ENCODE results near the gene STAMBP. TPM values are rescaled to one million over a fixed set of nuclear protein-coding genes. Genes with fewer than 3 reads are reported as not detected.

STAMBP gene
- total and polyA plus RNA-seq, 12 donors: 15.7 to 44.8 (median 27.4) TPM

DNA sequence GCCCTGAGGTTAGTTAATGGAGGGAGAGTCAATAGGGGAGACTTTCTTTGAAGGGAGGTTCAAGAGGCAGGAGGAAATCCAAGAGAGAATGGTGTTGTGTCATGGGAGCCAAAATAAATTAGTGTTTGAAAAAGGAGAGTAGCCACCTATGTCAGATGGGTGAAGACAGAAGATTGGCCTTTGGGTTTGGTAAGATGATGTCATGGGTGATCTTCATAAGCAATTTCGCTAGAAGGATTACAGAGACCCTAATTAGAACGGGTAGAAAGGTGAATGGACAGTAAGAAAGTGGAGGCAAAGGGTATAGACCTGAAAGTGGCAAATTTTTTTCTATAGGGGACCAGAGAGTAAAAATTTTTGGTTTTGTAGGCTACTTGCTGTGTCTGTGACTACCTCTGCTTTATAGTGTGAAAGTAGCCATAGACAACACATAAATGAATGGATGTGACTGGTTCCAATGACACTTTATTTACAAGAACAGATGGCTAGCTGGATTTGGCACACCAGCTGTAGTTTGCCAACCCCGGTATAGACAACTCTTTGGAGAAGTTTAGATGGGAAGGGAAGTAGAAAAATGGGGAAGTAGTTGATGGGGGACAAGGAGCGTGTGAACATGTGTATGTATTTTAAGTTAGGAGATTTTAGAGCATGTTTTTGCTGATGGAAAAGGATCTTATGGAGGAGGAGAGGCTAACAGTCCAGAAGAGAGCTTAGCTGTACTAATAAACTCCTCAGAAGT, 9.3 kb downstream of the STAMBP start:
- peaks cover 0 to 12% of the 10 kb centered on the region in 2 donors for H3K36me3 ChIP-seq (replicated peaks in 1 of 2)
- TF ChIP-seq, protein P1, sequence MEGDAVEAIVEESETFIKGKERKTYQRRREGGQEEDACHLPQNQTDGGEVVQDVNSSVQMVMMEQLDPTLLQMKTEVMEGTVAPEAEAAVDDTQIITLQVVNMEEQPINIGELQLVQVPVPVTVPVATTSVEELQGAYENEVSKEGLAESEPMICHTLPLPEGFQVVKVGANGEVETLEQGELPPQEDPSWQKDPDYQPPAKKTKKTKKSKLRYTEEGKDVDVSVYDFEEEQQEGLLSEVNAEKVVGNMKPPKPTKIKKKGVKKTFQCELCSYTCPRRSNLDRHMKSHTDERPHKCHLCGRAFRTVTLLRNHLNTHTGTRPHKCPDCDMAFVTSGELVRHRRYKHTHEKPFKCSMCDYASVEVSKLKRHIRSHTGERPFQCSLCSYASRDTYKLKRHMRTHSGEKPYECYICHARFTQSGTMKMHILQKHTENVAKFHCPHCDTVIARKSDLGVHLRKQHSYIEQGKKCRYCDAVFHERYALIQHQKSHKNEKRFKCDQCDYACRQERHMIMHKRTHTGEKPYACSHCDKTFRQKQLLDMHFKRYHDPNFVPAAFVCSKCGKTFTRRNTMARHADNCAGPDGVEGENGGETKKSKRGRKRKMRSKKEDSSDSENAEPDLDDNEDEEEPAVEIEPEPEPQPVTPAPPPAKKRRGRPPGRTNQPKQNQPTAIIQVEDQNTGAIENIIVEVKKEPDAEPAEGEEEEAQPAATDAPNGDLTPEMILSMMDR (IDR thresholded peaks at IDR 0.05): no peak
- TF ChIP-seq POLR2A (IDR thresholded peaks at IDR 0.05): no peak
- no peak overlapping the region for H3K4me3 ChIP-seq
- H3K4me1 ChIP-seq (replicated peaks in 1 of 2): no peaks in the 10 kb centered on the region
- DNase-seq: no peak
- no peak overlapping the region for H3K27ac ChIP-seq
- intact Hi-C loops (cut with DNase I): no loop called here
- H3K9me3 ChIP-seq (replicated peaks in 1 of 3): no peaks in the 10 kb centered on the region
- no peaks in the 10 kb centered on the region for H3K27me3 ChIP-seq
- 87 to 94% (median 88%) methylated on average over 4 of the region's 4 CpGs for WGBS, 4 donors

DNA sequence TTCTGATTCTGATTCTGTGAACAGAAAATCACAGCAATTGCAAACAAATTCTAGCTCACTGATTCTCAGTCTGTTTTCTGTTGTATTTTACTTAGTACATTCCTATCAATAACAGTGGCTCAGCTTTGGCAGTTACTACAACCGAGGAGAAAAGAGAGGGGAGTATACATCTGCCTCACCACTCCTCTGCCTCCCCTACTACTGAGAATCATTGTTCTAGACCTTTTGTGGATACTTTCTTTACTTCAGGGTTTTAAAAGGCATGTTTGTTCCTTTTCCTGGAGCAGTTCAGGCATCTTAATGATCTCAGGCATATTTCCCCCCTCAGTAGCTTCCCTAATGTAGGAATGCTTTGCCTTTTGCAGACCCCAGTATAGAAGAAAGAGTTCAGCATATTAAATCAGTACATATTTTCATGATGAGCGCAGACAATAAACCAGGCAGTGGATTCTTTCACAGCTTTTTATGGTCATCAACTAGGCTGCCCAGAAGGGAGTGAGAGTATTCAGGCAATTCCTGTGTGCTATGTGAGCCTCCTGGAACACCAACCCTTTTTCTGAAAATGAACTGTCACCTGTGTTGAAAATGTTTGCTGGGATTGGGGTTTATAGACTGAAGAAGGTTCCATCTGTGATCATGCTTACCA, 10.3 kb downstream of the STAMBP start:
- TF ChIP-seq, protein P1 (IDR thresholded peaks at IDR 0.05): no peak
- no peak for TF ChIP-seq POLR2A (IDR thresholded peaks at IDR 0.05)
- H3K9me3 ChIP-seq (replicated peaks in 1 of 3): no peaks in the 10 kb centered on the region
- peaks cover 0 to 5% of the 10 kb centered on the region in 2 donors for H3K36me3 ChIP-seq (replicated peaks in 1 of 2)
- 68 to 85% (median 84%) methylated on average over 2 of the region's 2 CpGs for WGBS, 4 donors
- no peak overlapping the region for H3K27ac ChIP-seq
- intact Hi-C loops (cut with DNase I): no loop called here
- H3K27me3 ChIP-seq: no peaks in the 10 kb centered on the region
- H3K4me1 ChIP-seq (replicated peaks in 1 of 2): no peaks in the 10 kb centered on the region
- DNase-seq: no peak
- H3K4me3 ChIP-seq: no peak overlapping the region

GRCh38 chr2:73839653-73840411, 11.1 kb downstream of the STAMBP start:
- WGBS, 4 donors: 86 to 91% (median 89%) methylated on average over 3 of the region's 3 CpGs

More at GRCh38 chr2:73839653-73840411, 11.1 kb downstream of the STAMBP start:
- H3K9me3 ChIP-seq (replicated peaks in 1 of 3): no peaks in the 10 kb centered on the region
- H3K36me3 ChIP-seq (replicated peaks in 1 of 2): peaks cover 0 to 6% of the 10 kb centered on the region in 2 donors
- DNase-seq: no peak
- TF ChIP-seq POLR2A (IDR thresholded peaks at IDR 0.05): no peak
- TF ChIP-seq, protein P1 (IDR thresholded peaks at IDR 0.05): no peak
- H3K27me3 ChIP-seq: no peaks in the 10 kb centered on the region
- intact Hi-C loops (cut with DNase I): no loop called here
- H3K4me1 ChIP-seq (replicated peaks in 1 of 2): no peaks in the 10 kb centered on the region
- H3K27ac ChIP-seq: no peak overlapping the region
- H3K4me3 ChIP-seq: no peak overlapping the region
